GM12892 (cell line): ENCODE data around the gene HSF2.

Experiments
- POLR2A ChIP-seq: IDR thresholded peaks from 2 replicates; pipeline ENCODE4 v1.6.1; 2011; ENCODE audit warnings: low read depth, low read length, control low read depth
- POLR2AphosphoS5 ChIP-seq: IDR thresholded peaks from 2 replicates; pipeline ENCODE4 v1.6.1; 2011; ENCODE audit warnings: low read depth, low read length, control low read depth

- TF ChIP-seq POLR2AphosphoS5 = 0 out of 2 replicates have a peak, but pooled peaks have one; percentile 25
- no peak for TF ChIP-seq POLR2A
These were observed 39.5 kb downstream of the HSF2 start for GRCh38 chr6:122438975-122439374.
